Measurements from ENCODE around the gene BOLL. TPM values are rescaled to one million over a fixed set of nuclear protein-coding genes. Genes with fewer than 3 reads are reported as not detected.

Gene BOLL
- total and polyA plus RNA-seq, 12 donors: 0.12 to 0.18 TPM; not detected in 10

DNA sequence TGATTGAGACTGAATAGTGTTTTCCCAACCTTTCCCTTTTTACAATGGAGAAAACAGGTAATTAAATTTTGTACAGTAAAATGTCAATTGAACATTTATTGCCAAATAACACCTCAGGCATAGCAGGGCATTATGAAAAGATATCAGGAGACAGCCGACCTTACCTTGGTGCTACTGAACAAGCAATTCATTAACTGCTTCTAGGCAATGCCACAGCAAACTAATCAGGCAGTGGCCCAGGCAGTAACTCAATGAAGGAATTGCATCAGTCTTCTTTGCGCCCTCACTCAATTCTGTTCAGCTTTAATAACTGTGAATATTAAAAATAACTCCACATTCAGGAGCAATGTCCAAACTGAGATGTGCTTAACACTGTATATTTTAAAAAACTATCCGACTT is 25.4 kb upstream of the BOLL start:
- Histone ChIP-seq H3K27ac (peak overlapping the region in 5 of 10 donors; percentile 41 to 88 (median 76)), H3K4me1 (peaks cover 0 to 42% (median 5%) of the 10 kb centered on the region in 9 donors), H3K27me3 (no peaks in the 10 kb centered on the region), H3K4me3 (peak overlapping the region in 3 of 10 donors; percentile 10 to 24 (median 16)), H3K36me3 (no peaks in the 10 kb centered on the region), H3K9me3 (no peaks in the 10 kb centered on the region)
- 55 to 59% methylated on average over 3 of the region's 3 CpGs for WGBS, 2 donors
- TF ChIP-seq, protein P1, sequence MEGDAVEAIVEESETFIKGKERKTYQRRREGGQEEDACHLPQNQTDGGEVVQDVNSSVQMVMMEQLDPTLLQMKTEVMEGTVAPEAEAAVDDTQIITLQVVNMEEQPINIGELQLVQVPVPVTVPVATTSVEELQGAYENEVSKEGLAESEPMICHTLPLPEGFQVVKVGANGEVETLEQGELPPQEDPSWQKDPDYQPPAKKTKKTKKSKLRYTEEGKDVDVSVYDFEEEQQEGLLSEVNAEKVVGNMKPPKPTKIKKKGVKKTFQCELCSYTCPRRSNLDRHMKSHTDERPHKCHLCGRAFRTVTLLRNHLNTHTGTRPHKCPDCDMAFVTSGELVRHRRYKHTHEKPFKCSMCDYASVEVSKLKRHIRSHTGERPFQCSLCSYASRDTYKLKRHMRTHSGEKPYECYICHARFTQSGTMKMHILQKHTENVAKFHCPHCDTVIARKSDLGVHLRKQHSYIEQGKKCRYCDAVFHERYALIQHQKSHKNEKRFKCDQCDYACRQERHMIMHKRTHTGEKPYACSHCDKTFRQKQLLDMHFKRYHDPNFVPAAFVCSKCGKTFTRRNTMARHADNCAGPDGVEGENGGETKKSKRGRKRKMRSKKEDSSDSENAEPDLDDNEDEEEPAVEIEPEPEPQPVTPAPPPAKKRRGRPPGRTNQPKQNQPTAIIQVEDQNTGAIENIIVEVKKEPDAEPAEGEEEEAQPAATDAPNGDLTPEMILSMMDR (IDR thresholded peaks at IDR 0.05): no peak
- intact Hi-C loops (cut with DNase I): loop anchor here in 1 of 10 donors (5.0 kb wide), 1 partner anchor 77 kb away; no protein-coding TSS in a partner anchor
- no peak for DNase-seq
- ATAC-seq: no peak

DNA sequence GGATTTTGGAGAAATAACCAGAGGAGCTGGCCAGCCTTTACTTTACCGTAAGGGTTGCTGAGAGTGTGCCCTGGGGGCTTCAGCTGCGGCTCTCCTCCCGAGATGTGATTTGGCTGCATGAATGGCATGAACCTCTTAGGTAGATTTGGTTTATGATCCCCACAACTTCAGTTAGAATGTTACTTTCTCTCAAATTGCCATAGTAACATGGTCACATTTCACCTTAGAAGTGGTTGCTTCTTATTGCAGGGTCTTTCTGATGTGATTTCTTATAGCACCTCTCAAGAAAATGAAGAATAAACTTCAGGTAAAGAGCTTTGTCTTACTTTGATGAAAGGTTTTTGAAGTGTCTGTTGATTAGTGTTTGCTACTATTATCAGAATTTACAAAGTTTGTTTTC is 24.9 kb upstream of the BOLL start:
- WGBS, 2 donors: 73 to 75% methylated on average over 3 of the region's 3 CpGs
- Histone ChIP-seq H3K4me3 (peak overlapping the region in 5 of 10 donors; percentile 10 to 77 (median 16)), H3K4me1 (peaks cover 0 to 39% (median 5%) of the 10 kb centered on the region in 9 donors), H3K36me3 (no peaks in the 10 kb centered on the region), H3K27me3 (no peaks in the 10 kb centered on the region), H3K9me3 (no peaks in the 10 kb centered on the region), H3K27ac (peak overlapping the region in 6 of 10 donors; percentile 23 to 88 (median 80))
- TF ChIP-seq, protein P1 (IDR thresholded peaks at IDR 0.05): no peak
- ATAC-seq: no peak
- intact Hi-C loops (cut with DNase I): loop anchor here in 1 of 10 donors (5.0 kb wide), 1 partner anchor 77 kb away; no protein-coding TSS in a partner anchor
- DNase-seq: no peak

DNA sequence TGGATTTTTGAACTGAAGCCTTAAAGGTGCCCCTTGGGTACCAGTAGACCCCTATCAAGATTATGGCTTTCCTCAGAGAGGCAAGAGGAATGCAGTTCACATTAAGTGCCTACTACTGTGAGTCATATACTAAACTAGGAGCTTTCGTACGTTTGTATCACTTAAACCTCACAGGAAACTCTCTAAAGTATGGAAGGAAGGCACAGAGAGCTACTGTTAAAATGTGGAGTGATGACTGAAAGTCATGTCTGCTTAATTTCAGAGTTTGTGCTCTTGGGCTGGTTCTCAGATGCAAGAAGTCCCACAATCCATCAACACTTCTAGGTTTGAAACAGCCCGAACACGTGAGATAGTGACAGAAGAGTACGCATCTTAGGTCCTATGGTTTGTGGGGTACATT is 23.9 kb upstream of the BOLL start:
- Histone ChIP-seq H3K36me3 (no peaks in the 10 kb centered on the region), H3K9me3 (no peaks in the 10 kb centered on the region), H3K4me3 (peak overlapping the region in 6 of 10 donors; percentile 6 to 85 (median 79)), H3K27ac (peak overlapping the region in 9 of 10 donors; percentile 36 to 88 (median 75)), H3K27me3 (peaks cover 0 to 8% (median 0%) of the 10 kb centered on the region in 7 donors), H3K4me1 (peaks cover 0 to 30% (median 4%) of the 10 kb centered on the region in 9 donors)
- 37 to 62% methylated on average over 5 of the region's 5 CpGs for WGBS, 2 donors
- no peak for DNase-seq
- ATAC-seq: peak in 6 of 8 donors; percentile 7 to 48 (median 37)
- intact Hi-C loops (cut with DNase I): loop anchor here in 8 of 10 donors (2.0 to 10.0 kb wide), 11 partner anchors 26 to 318 kb away; no protein-coding TSS in a partner anchor
- TF ChIP-seq, protein P1 (IDR thresholded peaks at IDR 0.05): no peak

DNA sequence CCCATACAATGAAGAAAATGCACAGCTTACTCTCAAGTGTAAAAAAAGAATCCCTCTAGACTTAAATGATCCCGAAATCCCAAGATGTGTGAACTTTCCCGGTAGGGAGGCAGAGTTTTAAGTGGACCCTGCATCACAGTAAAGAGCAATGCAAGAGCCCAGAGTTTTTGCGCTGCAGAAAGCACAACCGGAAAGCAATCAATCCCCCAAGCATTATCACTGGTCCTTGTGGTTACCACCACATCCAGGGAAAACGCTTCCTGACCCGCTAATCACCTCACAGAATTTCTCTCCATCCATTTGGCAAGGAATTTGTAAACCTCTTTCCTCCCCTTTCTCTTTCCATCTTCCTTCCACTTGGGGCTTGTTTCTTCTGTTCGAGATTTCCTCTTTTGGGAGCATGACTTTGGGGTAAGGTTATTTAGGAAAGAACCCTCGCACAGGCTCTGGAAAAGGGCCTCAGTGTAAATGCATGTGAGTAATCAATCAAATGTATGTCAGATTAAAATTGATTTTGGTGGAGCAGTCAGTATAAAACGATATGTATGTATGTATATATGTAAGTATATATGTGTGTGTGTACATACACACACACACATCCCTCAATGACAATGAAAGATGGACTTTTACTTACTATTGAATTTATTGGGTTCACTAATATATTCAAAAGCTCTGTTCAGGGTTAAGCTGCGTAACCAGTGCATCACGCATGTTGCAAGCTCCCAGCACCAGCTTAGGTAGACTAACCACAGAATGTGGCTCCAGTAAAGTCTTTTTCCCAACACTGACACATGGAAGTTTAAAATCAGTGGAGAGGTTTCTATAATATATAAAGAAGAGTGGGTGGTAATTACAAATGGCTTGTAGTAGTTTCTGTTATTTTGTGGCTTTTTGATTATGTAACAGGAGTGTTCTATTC is 20.9 kb upstream of the BOLL start:
- peaks cover 0 to 48% (median 24%) of the 10 kb centered on the region in 9 donors for H3K4me1 ChIP-seq
- WGBS, 2 donors: 24 to 29% methylated on average over 11 of the region's 11 CpGs
- intact Hi-C loops (cut with DNase I): loop anchor here in 9 of 10 donors (2.0 to 10.0 kb wide), 14 partner anchors 41 to 489 kb away; no protein-coding TSS in a partner anchor
- peak overlapping the region; percentile 69 to 89 (median 84) for H3K4me3 ChIP-seq
- H3K36me3 ChIP-seq: no peaks in the 10 kb centered on the region
- DNase-seq (no peak), ATAC-seq (no peak)
- H3K27me3 ChIP-seq: peaks cover 0 to 16% (median 0%) of the 10 kb centered on the region in 7 donors
- TF ChIP-seq, protein P1 (IDR thresholded peaks at IDR 0.05): no peak
- H3K9me3 ChIP-seq: no peaks in the 10 kb centered on the region
- H3K27ac ChIP-seq: peak overlapping the region in 9 of 10 donors; percentile 76 to 88 (median 84)

Data from heart right ventricle (tissue), 16 donors.